H1 (cell line): Measurements from ENCODE around the gene WFDC10A. TPM values are rescaled to one million over a fixed set of nuclear protein-coding genes. Genes with fewer than 3 reads are reported as not detected.

Experiments used
- CTCF ChIA-PET: fragments of 300-600 bp; sonication (Branson Sonifier 250); formaldehyde crosslinking; loops from one replicate; lab custom pipeline; 2021; ENCODE audit not compliant: partially characterized antibody; lab: Charles Lee
- POLR2A ChIA-PET: fragments of 300-600 bp; sonication (Branson Sonifier 250); formaldehyde crosslinking; loops from one replicate; lab custom pipeline; 2021; ENCODE audit warnings: inconsistent platforms; ENCODE audit not compliant: partially characterized antibody; lab: Charles Lee
- DNase-seq, 2 experiments: peaks; one replicate each; pipeline versions ENCODE4 v3.0.0 to v3.0.0-alpha.2; 2010 to 2022; ENCODE audit warnings: low spot score in 2 of 2, low read depth in 1 of 2, mixed read lengths in 1 of 2
- FAIRE-seq: peaks from 2 replicates; lab custom pipeline; 2011; peaks lifted over from hg19 to GRCh38; lab: Jason Lieb, UNC
- H2AFZ ChIP-seq: 2 replicates; pipeline ENCODE4 v1.8.1; 2012; ENCODE audit warnings: low read length, inconsistent platforms
- H2AK5ac ChIP-seq: 2 replicates; pipeline ENCODE4 v1.6.1; 2013; ENCODE audit warnings: low read depth, low read length
- H2BK120ac ChIP-seq: replicated peaks from 2 replicates; pipeline ENCODE3; 2013; ENCODE audit warnings: low read depth, low read length, inconsistent platforms
- H2BK12ac ChIP-seq: 2 replicates; pipeline ENCODE4 v1.6.1; 2013; ENCODE audit warnings: low read depth, low read length
- H2BK15ac ChIP-seq: 2 replicates; pipeline ENCODE4 v1.6.1; 2013; ENCODE audit warnings: low read length
- H2BK20ac ChIP-seq: 2 replicates; pipeline ENCODE4 v1.6.1; 2013; ENCODE audit warnings: low read length
- H2BK5ac ChIP-seq: 2 replicates; pipeline ENCODE4 v1.6.1; 2013; ENCODE audit warnings: low read depth, low read length
- H3K14ac ChIP-seq: 2 replicates; pipeline ENCODE4 v1.6.1; 2013; ENCODE audit warnings: inconsistent platforms; ENCODE audit not compliant: insufficient read length
- H3K18ac ChIP-seq: 2 replicates; pipeline ENCODE4 v1.6.1; 2013; ENCODE audit warnings: low read length; ENCODE audit errors: extremely low read depth
- H3K23ac ChIP-seq: 2 replicates; pipeline ENCODE4 v1.6.1; 2013; ENCODE audit warnings: inconsistent platforms; ENCODE audit not compliant: insufficient read length
- H3K23me2 ChIP-seq: 2 replicates; pipeline ENCODE4 v1.6.1; 2013; ENCODE audit warnings: low read depth, low read length
- H3K27ac ChIP-seq: 2 replicates; pipeline ENCODE4 v1.6.1; 2011; ENCODE audit warnings: low read depth, low read length, inconsistent platforms
- H3K27me3 ChIP-seq, 4 experiments: replicated peaks in 1 of 4; 1 replicate in 1 of 4; 2 replicates in 3 of 4; pipeline versions ENCODE4 v1.6.1 to v1.8.1; 2011 to 2013; ENCODE audit warnings: low read length in 3 of 4, mild to moderate bottlenecking in 3 of 4, inconsistent platforms in 2 of 4, mixed read lengths in 2 of 4, moderate library complexity in 1 of 4; ENCODE audit not compliant: control insufficient read depth in 3 of 4, insufficient read depth in 3 of 4; ENCODE audit errors: extremely low read depth in 1 of 4
- H3K36me3 ChIP-seq, 4 experiments: 2 replicates each; pipeline versions ENCODE4 v1.6.1 to v1.8.1; 2011 to 2013; ENCODE audit warnings: mild to moderate bottlenecking in 4 of 4, low read length in 3 of 4, moderate library complexity in 2 of 4, control low read depth in 1 of 4, inconsistent platforms in 1 of 4; ENCODE audit not compliant: insufficient read depth in 4 of 4, control insufficient read depth in 2 of 4
- H3K4ac ChIP-seq: replicated peaks from 2 replicates; pipeline ENCODE3; 2013; ENCODE audit warnings: low read length, low read depth, mixed read lengths, inconsistent platforms; ENCODE audit not compliant: insufficient read length
- H3K4me1 ChIP-seq, 4 experiments: replicated peaks in 1 of 4; 1 replicate in 1 of 4; 2 replicates in 3 of 4; pipeline versions ENCODE4 v1.6.1 to v1.8.1; 2011 to 2013; ENCODE audit warnings: low read length in 3 of 4, inconsistent platforms in 2 of 4, mixed read lengths in 1 of 4; ENCODE audit not compliant: insufficient read depth in 4 of 4, control insufficient read depth in 3 of 4
- H3K4me2 ChIP-seq, 2 experiments: 2 replicates each; pipeline versions ENCODE4 v1.6.1 to v1.8.1; 2011 to 2013; ENCODE audit warnings: low read depth in 2 of 2, low read length in 2 of 2, control low read depth in 1 of 2, inconsistent platforms in 1 of 2, mild to moderate bottlenecking in 1 of 2; ENCODE audit not compliant: insufficient read depth in 1 of 2
- H3K4me3 ChIP-seq, 4 experiments: fragments of 200-600, 300-600 bp in 1 of 4; sonication (generic), shearing (Covaris generic), sonication (Bioruptor Twin) in 1 of 4; 2 replicates each; pipeline versions ENCODE4 v1.5.1 to v1.8.1; 2011 to 2016; ENCODE audit warnings: low read length in 4 of 4, low read depth in 3 of 4, control low read depth in 2 of 4, inconsistent platforms in 2 of 4, mild to moderate bottlenecking in 2 of 4, mixed read lengths in 1 of 4, moderate library complexity in 1 of 4; ENCODE audit not compliant: insufficient read depth in 2 of 4; ENCODE audit errors: extremely low read depth in 1 of 4
- H3K56ac ChIP-seq: replicated peaks from 2 replicates; pipeline ENCODE3; 2013; ENCODE audit warnings: low read depth, mild to moderate bottlenecking, mixed read lengths, low read length, inconsistent platforms; ENCODE audit not compliant: insufficient read length
- H3K79me1 ChIP-seq: 2 replicates; pipeline ENCODE4 v1.6.1; 2013; ENCODE audit warnings: low read depth, low read length, control low read depth
- H3K79me2 ChIP-seq, 2 experiments: 2 replicates each; pipeline versions ENCODE4 v1.6.1 to v1.8.1; 2012 to 2013; ENCODE audit warnings: low read length in 2 of 2, mild to moderate bottlenecking in 2 of 2, inconsistent platforms in 1 of 2; ENCODE audit not compliant: insufficient read depth in 2 of 2, control insufficient read depth in 1 of 2
- H3K9ac ChIP-seq, 4 experiments: replicated peaks in 1 of 4; 1 replicate in 1 of 4; 2 replicates in 3 of 4; pipeline versions ENCODE4 v1.6.1 to v1.8.1; 2011 to 2013; ENCODE audit warnings: low read depth in 3 of 4, low read length in 3 of 4, control low read depth in 2 of 4, mild to moderate bottlenecking in 2 of 4, moderate library complexity in 2 of 4, inconsistent platforms in 1 of 4; ENCODE audit errors: extremely low read depth in 1 of 4
- H3K9me3 ChIP-seq, 2 experiments: 2 replicates each; pipeline versions ENCODE4 v1.6.1 to v1.8.1; 2012 to 2013; ENCODE audit warnings: mild to moderate bottlenecking in 2 of 2, moderate library complexity in 2 of 2, control low read depth in 1 of 2, inconsistent platforms in 1 of 2, low read depth in 1 of 2, low read length in 1 of 2, mixed read lengths in 1 of 2; ENCODE audit not compliant: insufficient read depth in 2 of 2
- H4K20me1 ChIP-seq, 2 experiments: replicated peaks in 1 of 2; 2 replicates each; pipeline versions ENCODE3 to v1.8.1; 2011 to 2013; ENCODE audit warnings: inconsistent platforms in 2 of 2, low read length in 2 of 2, mild to moderate bottlenecking in 1 of 2; ENCODE audit not compliant: insufficient read depth in 2 of 2, control insufficient read depth in 1 of 2
- H4K5ac ChIP-seq: 2 replicates; pipeline ENCODE4 v1.6.1; 2013; ENCODE audit warnings: low read length, low read depth, mixed read lengths, inconsistent platforms; ENCODE audit not compliant: insufficient read length
- H4K8ac ChIP-seq: 2 replicates; pipeline ENCODE4 v1.8.0; 2013; ENCODE audit warnings: mild to moderate bottlenecking, moderate library complexity, low read length, inconsistent platforms; ENCODE audit not compliant: insufficient read depth; ENCODE audit errors: extremely low read depth
- H4K91ac ChIP-seq: replicated peaks from 2 replicates; pipeline ENCODE3; 2013; ENCODE audit warnings: low read length, mixed read lengths, inconsistent platforms; ENCODE audit not compliant: insufficient read length
- ATF3 ChIP-seq: IDR thresholded peaks from 2 replicates; pipeline ENCODE4 v1.6.1; 2011; ENCODE audit warnings: low read depth, mild to moderate bottlenecking, low read length; ENCODE audit not compliant: insufficient read depth
- BACH1 ChIP-seq: IDR thresholded peaks from 2 replicates; pipeline ENCODE4 v1.6.1; 2012; ENCODE audit warnings: low read length, improper control_type of control experiment
- BCL11A ChIP-seq, 2 experiments: IDR thresholded peaks; one replicate each; pipeline ENCODE4 v1.6.1; 2011; ENCODE audit warnings: low read depth in 2 of 2, low read length in 2 of 2, mild to moderate bottlenecking in 2 of 2
- CTCF ChIP-seq, 3 experiments: IDR thresholded peaks; 1 replicate in 2 of 3; 2 replicates in 1 of 3; pipeline versions ENCODE4 v1.5.1 to v1.6.1; 2011; ENCODE audit warnings: low read length in 3 of 3, mild to moderate bottlenecking in 3 of 3, inconsistent platforms in 2 of 3, low read depth in 1 of 3, moderate library complexity in 1 of 3; ENCODE audit not compliant: insufficient read depth in 1 of 3; ENCODE audit errors: control extremely low read depth in 1 of 3
- GABPA ChIP-seq: IDR thresholded peaks from 2 replicates; pipeline ENCODE4 v1.6.1; 2011; ENCODE audit warnings: mild to moderate bottlenecking, low read length, moderate library complexity, borderline replicate concordance; ENCODE audit not compliant: insufficient read depth
- KDM5A ChIP-seq: fragments of 200-600 bp; IDR thresholded peaks from 2 replicates; pipeline ENCODE4 v1.7.1; 2012; ENCODE audit warnings: mild to moderate bottlenecking, low read length, inconsistent platforms, mixed read lengths
- RNF2 ChIP-seq: fragments of 200-900, 300-1000 bp; sonication (generic); IDR thresholded peaks from 2 replicates; pipeline ENCODE4 v1.7.1; 2016; ENCODE audit warnings: borderline replicate concordance, low read depth, mild to moderate bottlenecking, antibody characterized with exemption, low read length; ENCODE audit not compliant: poor library complexity, severe bottlenecking; ENCODE audit errors: missing control alignments
- SIX5 ChIP-seq: IDR thresholded peaks from 2 replicates; pipeline ENCODE4 v1.6.1; 2011; ENCODE audit warnings: mild to moderate bottlenecking, low read depth, low read length
- WGBS, 2 experiments: shearing (Covaris generic) in 1 of 2; methylation state at CpG; one replicate each; pipeline versions ENCODE4 v1.1.6 to v1.1.7; 2013 to 2015; ENCODE audit warnings: low lambda C conversion rate in 2 of 2, mixed read lengths in 2 of 2, inconsistent platforms in 1 of 2, low coverage in 1 of 2, missing lambda C conversion rate in 1 of 2; ENCODE audit not compliant: insufficient replicate concordance in 2 of 2, insufficient coverage in 1 of 2, insufficient read length in 1 of 2; ENCODE audit errors: extremely low coverage in 1 of 2, missing lambda C conversion rate in 1 of 2; 5-methylcytosine and 5-hydroxymethylcytosine counted together
- polyA plus RNA-seq, 7 experiments: library from polyadenylated mRNA; depleted of rRNA in 3 of 7; stranded (reverse) in 5 of 7; unstranded in 2 of 7; fragments of >200 nt in 5 of 7; fragments of 200-250 nt in 2 of 7; gene quantifications; 1 replicate in 5 of 7; 2 replicates in 1 of 7; 4 replicates in 1 of 7; pipeline versions ENCODE4 v1.2.1 to v1.2.3, GENCODE V29; 2011 to 2013; ENCODE audit warnings: missing spikeins in 2 of 7, mixed read lengths in 2 of 7
- total RNA-seq: library from RNA; stranded (reverse); fragmentation: NEBNext Ultra II Directional; extraction: Animal tissue kit (Norgen Biotek cat#: 25700); gene quantifications from 2 replicates; pipeline ENCODE4 v1.2.1, GENCODE V29; 2021

WFDC10A gene
- total and polyA plus RNA-seq, 2 of the 8 experiments (the other 6 are each of a cell fraction or from before 2014, with no cell fraction given) = not detected

GRCh38 chr20:45646875-45647274 is 17.3 kb downstream of the WFDC10A start:
- Histone ChIP-seq H4K20me1 (no peaks in the 10 kb centered on the region), H4K91ac (no peak overlapping the region), H3K4me2 (no peak overlapping the region), H4K8ac (no peak overlapping the region), H3K4me3 (no peak overlapping the region), H3K79me1 (no peaks in the 10 kb centered on the region), H3K27ac (no peak overlapping the region), H4K5ac (no peak overlapping the region), H3K14ac (no peak overlapping the region), H3K79me2 (no peaks in the 10 kb centered on the region), H3K4me1 (peaks cover 0 to 4% (median 0%) of the 10 kb centered on the region in 4 experiments; a peak in 1 of 7 replicates), H2AFZ (no peak overlapping the region), H3K18ac (no peak overlapping the region), H3K9me3 (peaks cover 20% of the 10 kb centered on the region in 2 experiments), H3K27me3 (no peaks in the 10 kb centered on the region), H2AK5ac (no peak overlapping the region), H2BK5ac (no peak overlapping the region), H2BK20ac (no peak overlapping the region), H3K36me3 (no peaks in the 10 kb centered on the region), H3K23ac (no peak overlapping the region), H3K23me2 (no peaks in the 10 kb centered on the region), H3K56ac (no peak overlapping the region), H2BK120ac (no peak overlapping the region), H3K9ac (no peak overlapping the region), H3K4ac (no peak overlapping the region), H2BK15ac (no peak overlapping the region), H2BK12ac (no peak overlapping the region)
- 94% methylated on average over 3 of the region's 3 CpGs; no CpG with 5 or more reads in 1 of the 2 experiments for WGBS, 2 experiments
- DNase-seq (no peak), FAIRE-seq (no peak)
- ChIA-PET POLR2A (no interaction called here), CTCF (no interaction called here)
- no peak for TF ChIP-seq ATF3
- no peak for TF ChIP-seq BACH1
- no peak for TF ChIP-seq BCL11A (IDR thresholded peaks at IDR 0.05; ENCODE audit: low read depth in 2 of 2, low read length in 2 of 2)
- no peak for TF ChIP-seq GABPA
- TF ChIP-seq KDM5A = no peak
- no peak for TF ChIP-seq CTCF (IDR thresholded peaks at IDR 0.05; ENCODE audit: control extremely low read depth in 1 of 3, insufficient read depth in 1 of 3, low read depth in 1 of 3, low read length in 3 of 3)
- no peak for TF ChIP-seq SIX5
- TF ChIP-seq RNF2 = no peak
